ENCODE measurements around the gene CISH.

The CISH gene

GRCh38 chr3:50658416-50658815 lies 46.8 kb upstream of the CISH start:
- Histone ChIP-seq H3F3A (ENCODE audit: insufficient read depth) (no peaks in the 10 kb centered on the region), H3K4me3 (ENCODE audit: insufficient read depth, low read length, poor library complexity, severe bottlenecking) (no peak overlapping the region), H3K27ac (ENCODE audit: low read depth, low read length) (no peak overlapping the region), H3K79me2 (ENCODE audit: insufficient read depth, low read length) (no peaks in the 10 kb centered on the region), H2AFZ (ENCODE audit: low read depth, low read length, severe bottlenecking) (no peak overlapping the region), H3K36me3 (ENCODE audit: low read length) (no peaks in the 10 kb centered on the region), H3K27me3 (ENCODE audit: low read length) (no peaks in the 10 kb centered on the region), H3K9me2 (replicated peaks; ENCODE audit: insufficient read depth, low read length) (no peaks in the 10 kb centered on the region), H3K9ac (ENCODE audit: low read length) (no peak overlapping the region), H3K9me3 (ENCODE audit: insufficient read depth, low read length) (no peaks in the 10 kb centered on the region), H3K4me2 (ENCODE audit: low read depth, low read length, poor library complexity, severe bottlenecking) (no peak overlapping the region), H4K20me1 (ENCODE audit: low read depth, low read length) (no peaks in the 10 kb centered on the region)
- TF ChIP-seq CTCF (IDR thresholded peaks at IDR 0.05; ENCODE audit: insufficient read depth, low read length, poor library complexity, severe bottlenecking) = no peak
- no peak for TF ChIP-seq EZH2phosphoT487 (conservative IDR thresholded peaks at IDR 0.05; ENCODE audit: low read length)

- Histone ChIP-seq H3K4me3 (ENCODE audit: insufficient read depth, low read length, poor library complexity, severe bottlenecking) (no peak overlapping the region), H4K20me1 (ENCODE audit: low read depth, low read length) (no peaks in the 10 kb centered on the region), H3K9me3 (ENCODE audit: insufficient read depth, low read length) (no peaks in the 10 kb centered on the region), H3K9me2 (replicated peaks; ENCODE audit: insufficient read depth, low read length) (no peaks in the 10 kb centered on the region), H3K79me2 (ENCODE audit: insufficient read depth, low read length) (no peaks in the 10 kb centered on the region), H3K9ac (ENCODE audit: low read length) (no peak overlapping the region), H3F3A (ENCODE audit: insufficient read depth) (no peaks in the 10 kb centered on the region), H3K27me3 (ENCODE audit: low read length) (no peaks in the 10 kb centered on the region), H3K27ac (ENCODE audit: low read depth, low read length) (no peak overlapping the region), H3K36me3 (ENCODE audit: low read length) (no peaks in the 10 kb centered on the region), H3K4me2 (ENCODE audit: low read depth, low read length, poor library complexity, severe bottlenecking) (no peak overlapping the region), H2AFZ (ENCODE audit: low read depth, low read length, severe bottlenecking) (no peak overlapping the region)
- TF ChIP-seq CTCF (IDR thresholded peaks at IDR 0.05; ENCODE audit: insufficient read depth, low read length, poor library complexity, severe bottlenecking) (no peak), EZH2phosphoT487 (conservative IDR thresholded peaks at IDR 0.05; ENCODE audit: low read length) (no peak)
Measured at GRCh38 chr3:50657816-50658215, 46.2 kb upstream of the CISH start.

GRCh38 chr3:50657407-50657806 lies 45.8 kb upstream of the CISH start:
- no peaks in the 10 kb centered on the region for H3K27me3 ChIP-seq (ENCODE audit: low read length)
- no peaks in the 10 kb centered on the region for H3F3A ChIP-seq (ENCODE audit: insufficient read depth)
- TF ChIP-seq EZH2phosphoT487 (conservative IDR thresholded peaks at IDR 0.05; ENCODE audit: low read length) (no peak), CTCF (IDR thresholded peaks at IDR 0.05; ENCODE audit: insufficient read depth, low read length, poor library complexity, severe bottlenecking) (no peak)
- no peaks in the 10 kb centered on the region for H3K36me3 ChIP-seq (ENCODE audit: low read length)
- H3K9ac ChIP-seq (ENCODE audit: low read length) = no peak overlapping the region
- no peak overlapping the region for H3K4me2 ChIP-seq (ENCODE audit: low read depth, low read length, poor library complexity, severe bottlenecking)
- no peaks in the 10 kb centered on the region for H3K79me2 ChIP-seq (ENCODE audit: insufficient read depth, low read length)
- no peak overlapping the region for H2AFZ ChIP-seq (ENCODE audit: low read depth, low read length, severe bottlenecking)
- no peaks in the 10 kb centered on the region for H3K9me3 ChIP-seq (ENCODE audit: insufficient read depth, low read length)
- H3K4me3 ChIP-seq (ENCODE audit: insufficient read depth, low read length, poor library complexity, severe bottlenecking) = no peak overlapping the region
- no peaks in the 10 kb centered on the region for H3K9me2 ChIP-seq (replicated peaks; ENCODE audit: insufficient read depth, low read length)
- no peak overlapping the region for H3K27ac ChIP-seq (ENCODE audit: low read depth, low read length)
- no peaks in the 10 kb centered on the region for H4K20me1 ChIP-seq (ENCODE audit: low read depth, low read length)
